Islet precursor cell (in vitro differentiated cells): ENCODE measurements around the gene KMT2C.
"Not testable (repeated sequence)": the region's sequence is repeated elsewhere in the genome, so short reads cannot be mapped to it uniquely, and the experiment has no call there.

Source experiments
- DNase-seq: peaks from one replicate; pipeline ENCODE4 v3.0.0-alpha.2; 2018

Gene KMT2C

GRCh38 chr7:152435384-152436110 lies at the start of gene KMT2C:
KMT2C (minus strand) TSS chr7:152436003; CDS start chr7:152435786, 217 bp downstream.
- peak; percentile 61 for DNase-seq

GRCh38 chr7:152481082-152481481 lies 45.3 kb upstream of the KMT2C start:
- no peak for DNase-seq

GRCh38 chr7:152480664-152481063 lies 44.9 kb upstream of the KMT2C start:
- DNase-seq = no peak

GRCh38 chr7:152479595-152479994 lies 43.8 kb upstream of the KMT2C start:
- no peak for DNase-seq

GRCh38 chr7:152478140-152478539 lies 42.3 kb upstream of the KMT2C start:
- no peak for DNase-seq

GRCh38 chr7:152477079-152477478 lies 41.3 kb upstream of the KMT2C start:
- no peak for DNase-seq

GRCh38 chr7:152476551-152476950 lies 40.7 kb upstream of the KMT2C start:
- DNase-seq = no peak

GRCh38 chr7:152471023-152471620 lies 35.3 kb upstream of the KMT2C start:
- not testable (repeated sequence) for DNase-seq

GRCh38 chr7:152470251-152471022 lies 34.6 kb upstream of the KMT2C start:
- not testable (repeated sequence) for DNase-seq

- not testable (repeated sequence) for DNase-seq
These were observed 33.8 kb upstream of the KMT2C start for GRCh38 chr7:152469576-152469975.

- no peak for DNase-seq
These were observed 31.4 kb upstream of the KMT2C start for GRCh38 chr7:152467225-152467624.

GRCh38 chr7:152465119-152465387 lies 29.2 kb upstream of the KMT2C start:
- DNase-seq = no peak

GRCh38 chr7:152464312-152465118 lies 28.7 kb upstream of the KMT2C start:
- DNase-seq = peak; percentile 86

GRCh38 chr7:152463709-152464311 lies 28.0 kb upstream of the KMT2C start:
- DNase-seq = peak; percentile 100

- DNase-seq = no peak
These were observed 27.3 kb upstream of the KMT2C start for GRCh38 chr7:152462995-152463708.

- peak; percentile 90 for DNase-seq
These were observed 24.0 kb upstream of the KMT2C start for GRCh38 chr7:152459724-152460251.

- DNase-seq = peak; percentile 63
These were observed 15.6 kb upstream of the KMT2C start for GRCh38 chr7:152451356-152451755.

GRCh38 chr7:152445386-152446008 lies 9.7 kb upstream of the KMT2C start:
- not testable (repeated sequence) for DNase-seq

GRCh38 chr7:152443586-152443985 lies 7.8 kb upstream of the KMT2C start:
- DNase-seq = no peak

GRCh38 chr7:152442330-152442835 lies 6.6 kb upstream of the KMT2C start:
- no peak for DNase-seq

- DNase-seq = not testable (repeated sequence)
These were observed 6.0 kb upstream of the KMT2C start for GRCh38 chr7:152441810-152442209.
